ENCODE measurements around the gene CAP2.

The CAP2 gene

DNA sequence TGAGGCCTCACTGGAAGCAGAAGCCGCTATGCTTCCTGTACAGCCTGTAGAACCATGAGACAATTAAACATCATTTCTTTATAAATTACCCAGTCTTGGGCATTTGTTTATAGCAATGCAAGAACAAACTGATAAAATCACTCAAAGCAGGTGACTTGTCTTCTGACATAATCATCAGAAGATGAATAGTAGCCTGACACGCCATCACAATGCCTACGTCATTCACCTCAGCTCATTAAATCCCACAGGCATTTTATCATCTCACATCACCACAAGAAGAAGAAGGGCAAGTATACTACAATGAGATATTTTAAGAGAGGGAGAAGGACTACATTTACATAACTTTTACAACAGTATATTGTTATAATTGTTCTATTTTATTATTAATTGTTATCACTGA, 3.1 kb upstream of the CAP2 start:
- Histone ChIP-seq H2BK5ac (ENCODE audit: low read depth, low read length, poor library complexity, severe bottlenecking) (no peak overlapping the region), H4K8ac (ENCODE audit: low read length) (no peak overlapping the region), H3K18ac (ENCODE audit: low read depth in 1 of 2, low read length in 2 of 2) (no peak overlapping the region), H2BK15ac (ENCODE audit: low read depth, poor library complexity, severe bottlenecking) (no peak overlapping the region), H3K14ac (ENCODE audit: low read length in 2 of 2) (no peak overlapping the region), H3K23ac (ENCODE audit: low read length in 2 of 2) (no peak overlapping the region), H3K4ac (ENCODE audit: low read depth in 1 of 2, low read length in 2 of 2) (no peak overlapping the region), H3K4me1 (ENCODE audit: control insufficient read depth, insufficient read depth, low read depth, low read length) (no peaks in the 10 kb centered on the region), H3K4me2 (ENCODE audit: low read length, poor library complexity, severe bottlenecking) (no peak overlapping the region), H2BK120ac (ENCODE audit: low read depth, low read length) (no peak overlapping the region), H2BK12ac (ENCODE audit: low read length in 2 of 2) (no peak overlapping the region), H3K4me3 (ENCODE audit: insufficient read depth in 1 of 2, low read depth in 1 of 2, low read length in 2 of 2) (no peak overlapping the region), H3K27ac (ENCODE audit: low read length, poor library complexity, severe bottlenecking) (no peak overlapping the region), H3K9ac (ENCODE audit: low read length) (no peak overlapping the region), H4K91ac (ENCODE audit: low read length) (no peak overlapping the region), H3K79me1 (replicated peaks; ENCODE audit: low read length, poor library complexity, severe bottlenecking) (no peaks in the 10 kb centered on the region), H3K9me3 (ENCODE audit: control insufficient read depth, low read length) (no peaks in the 10 kb centered on the region), H2AFZ (ENCODE audit: low read depth, low read length) (no peak overlapping the region), H2AK5ac (ENCODE audit: low read length, severe bottlenecking) (no peak overlapping the region), H3K36me3 (ENCODE audit: control insufficient read depth in 1 of 2, insufficient read depth in 2 of 2, low read depth in 1 of 2, low read length in 2 of 2) (no peaks in the 10 kb centered on the region), H3K27me3 (ENCODE audit: control insufficient read depth in 1 of 2, insufficient read depth in 1 of 2, low read length in 2 of 2) (peaks cover 0 to 12% of the 10 kb centered on the region in 2 experiments)
- DNase-seq, result no peak
- 100% methylated on average over 3 of the region's 3 CpGs for WGBS

DNA sequence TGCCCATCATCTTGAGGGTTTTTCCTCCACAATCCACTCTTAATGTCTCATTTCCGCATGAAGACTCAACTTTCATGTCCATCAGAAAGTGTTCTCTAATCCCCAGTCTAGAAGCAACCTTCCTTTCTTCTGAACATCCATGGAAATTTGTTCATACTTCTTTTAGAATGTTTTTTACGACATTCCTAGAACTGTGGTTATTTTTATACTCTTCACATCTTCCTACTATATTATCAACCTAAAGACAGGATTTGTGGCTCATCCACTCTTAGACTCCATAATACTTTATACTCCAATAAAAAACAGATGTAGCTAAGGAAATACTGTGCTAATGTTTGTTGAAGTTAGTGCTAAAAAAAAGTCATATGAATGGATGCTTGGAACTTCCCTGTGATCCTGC, 1.4 kb upstream of the CAP2 start:
- Histone ChIP-seq H2AFZ (ENCODE audit: low read depth, low read length) (no peak overlapping the region), H3K9me3 (ENCODE audit: control insufficient read depth, low read length) (no peaks in the 10 kb centered on the region), H2BK12ac (ENCODE audit: low read length in 2 of 2) (no peak overlapping the region), H2AK5ac (ENCODE audit: low read length, severe bottlenecking) (no peak overlapping the region), H4K8ac (ENCODE audit: low read length) (no peak overlapping the region), H3K14ac (ENCODE audit: low read length in 2 of 2) (no peak overlapping the region), H3K4me2 (ENCODE audit: low read length, poor library complexity, severe bottlenecking) (no peak overlapping the region), H2BK15ac (ENCODE audit: low read depth, poor library complexity, severe bottlenecking) (no peak overlapping the region), H4K91ac (ENCODE audit: low read length) (no peak overlapping the region), H3K4me1 (ENCODE audit: control insufficient read depth, insufficient read depth, low read depth, low read length) (no peaks in the 10 kb centered on the region), H3K4ac (ENCODE audit: low read depth in 1 of 2, low read length in 2 of 2) (no peak overlapping the region), H3K4me3 (ENCODE audit: insufficient read depth in 1 of 2, low read depth in 1 of 2, low read length in 2 of 2) (no peak overlapping the region), H2BK5ac (ENCODE audit: low read depth, low read length, poor library complexity, severe bottlenecking) (no peak overlapping the region), H3K27me3 (ENCODE audit: control insufficient read depth in 1 of 2, insufficient read depth in 1 of 2, low read length in 2 of 2) (peaks cover 0 to 12% of the 10 kb centered on the region in 2 experiments), H3K79me1 (replicated peaks; ENCODE audit: low read length, poor library complexity, severe bottlenecking) (peaks cover 1% of the 10 kb centered on the region), H3K27ac (ENCODE audit: low read length, poor library complexity, severe bottlenecking) (no peak overlapping the region), H2BK120ac (ENCODE audit: low read depth, low read length) (no peak overlapping the region), H3K23ac (ENCODE audit: low read length in 2 of 2) (no peak overlapping the region), H3K18ac (ENCODE audit: low read depth in 1 of 2, low read length in 2 of 2) (no peak overlapping the region), H3K36me3 (ENCODE audit: control insufficient read depth in 1 of 2, insufficient read depth in 2 of 2, low read depth in 1 of 2, low read length in 2 of 2) (no peaks in the 10 kb centered on the region), H3K9ac (ENCODE audit: low read length) (no peak overlapping the region)
- DNase-seq, result no peak
- 98% methylated on average over 2 of the region's 2 CpGs for WGBS

DNA sequence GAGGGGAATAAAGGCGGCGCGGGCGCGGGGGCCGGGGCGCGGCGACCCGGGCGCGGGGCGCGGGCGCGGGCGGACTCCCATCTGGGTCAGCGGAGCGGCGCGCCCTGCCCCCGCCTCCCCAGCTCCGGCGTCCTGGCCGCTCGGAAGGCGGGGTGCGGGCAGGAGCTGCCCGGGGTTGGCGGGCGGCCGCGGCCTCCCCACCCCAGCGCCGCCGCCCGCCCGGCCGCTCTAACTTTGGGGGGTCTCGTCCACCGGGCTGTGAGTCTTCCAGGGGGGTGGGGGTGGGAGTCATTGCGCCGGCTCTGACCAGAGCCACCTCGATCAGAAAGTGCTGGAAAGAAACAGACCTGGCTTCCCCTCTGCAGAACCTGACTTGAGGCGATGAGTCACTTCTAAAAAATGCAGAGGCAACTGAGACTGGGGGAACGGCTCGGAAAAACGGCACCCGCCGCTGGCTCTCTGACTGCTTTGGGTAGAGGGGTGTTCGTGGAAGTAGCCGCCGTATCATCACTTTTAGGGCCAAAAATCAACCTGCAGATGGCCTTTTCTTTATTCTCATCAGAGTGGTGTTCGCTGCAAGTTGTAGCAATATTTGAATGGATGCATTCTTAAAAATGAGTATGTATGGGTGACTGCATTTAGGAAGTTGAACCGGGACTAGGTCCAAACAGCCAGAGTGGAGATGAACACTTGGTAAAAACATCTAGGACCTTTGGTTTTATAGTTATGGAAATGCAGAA, 667 bp downstream of the CAP2 start:
- peak overlapping the region; percentile 24 for H2AFZ ChIP-seq (ENCODE audit: low read depth, low read length)
- no peaks in the 10 kb centered on the region for H3K36me3 ChIP-seq (ENCODE audit: control insufficient read depth in 1 of 2, insufficient read depth in 2 of 2, low read depth in 1 of 2, low read length in 2 of 2)
- H3K23ac ChIP-seq (ENCODE audit: low read length in 2 of 2), result no peak overlapping the region
- H4K91ac ChIP-seq (ENCODE audit: low read length), result peak overlapping the region; percentile 85
- H3K9ac ChIP-seq (ENCODE audit: low read length), result peak overlapping the region; percentile 54
- H2BK12ac ChIP-seq (ENCODE audit: low read length in 2 of 2), result no peak overlapping the region
- H2BK120ac ChIP-seq (ENCODE audit: low read depth, low read length), result peak overlapping the region; percentile 98
- H3K4me2 ChIP-seq (ENCODE audit: low read length, poor library complexity, severe bottlenecking), result peak overlapping the region; percentile 31
- peak overlapping the region; percentile 86 for H3K27ac ChIP-seq (ENCODE audit: low read length, poor library complexity, severe bottlenecking)
- peak overlapping the region; percentile 69 for H4K8ac ChIP-seq (ENCODE audit: low read length)
- H3K14ac ChIP-seq (ENCODE audit: low read length in 2 of 2), result no peak overlapping the region
- H2BK15ac ChIP-seq (ENCODE audit: low read depth, poor library complexity, severe bottlenecking), result peak overlapping the region; percentile 82
- H3K79me1 ChIP-seq (replicated peaks; ENCODE audit: low read length, poor library complexity, severe bottlenecking), result peaks cover 7% of the 10 kb centered on the region
- no peak overlapping the region for H2AK5ac ChIP-seq (ENCODE audit: low read length, severe bottlenecking)
- no peaks in the 10 kb centered on the region for H3K9me3 ChIP-seq (ENCODE audit: control insufficient read depth, low read length)
- peak overlapping the region; percentile 59 to 71 for H3K18ac ChIP-seq (ENCODE audit: low read depth in 1 of 2, low read length in 2 of 2)
- H3K4me1 ChIP-seq (ENCODE audit: control insufficient read depth, insufficient read depth, low read depth, low read length), result no peaks in the 10 kb centered on the region
- DNase-seq, result peak; percentile 81
- H3K4ac ChIP-seq (ENCODE audit: low read depth in 1 of 2, low read length in 2 of 2), result peak overlapping the region in 1 of 2 experiments; percentile 21
- H3K27me3 ChIP-seq (ENCODE audit: control insufficient read depth in 1 of 2, insufficient read depth in 1 of 2, low read length in 2 of 2), result peaks cover 0 to 12% of the 10 kb centered on the region in 2 experiments
- WGBS, result under 1% methylated on average over 45 of the region's 55 CpGs
- peak overlapping the region; percentile 71 to 77 for H3K4me3 ChIP-seq (ENCODE audit: insufficient read depth in 1 of 2, low read depth in 1 of 2, low read length in 2 of 2)
- H2BK5ac ChIP-seq (ENCODE audit: low read depth, low read length, poor library complexity, severe bottlenecking), result peak overlapping the region; percentile 67

DNA sequence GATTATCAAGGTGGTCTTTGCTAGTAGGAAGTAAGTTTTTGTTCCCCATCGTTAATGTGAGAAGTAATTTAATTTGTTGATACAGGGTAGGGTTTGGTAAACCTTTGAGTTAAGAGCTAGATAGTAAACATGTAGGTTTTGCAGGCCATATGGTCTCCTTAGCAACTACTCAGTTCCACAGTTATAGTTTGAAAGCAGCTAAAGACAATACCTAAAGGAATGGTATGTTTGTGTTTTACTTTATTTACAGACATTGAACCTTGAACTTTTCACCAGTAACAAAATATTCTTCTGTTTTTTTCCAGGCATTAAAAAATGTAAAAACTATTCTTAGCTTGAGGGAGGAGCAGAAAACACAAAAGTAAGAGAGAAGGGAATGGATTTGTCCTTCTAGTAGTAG, 1.7 kb downstream of the CAP2 start:
- Histone ChIP-seq H3K9me3 (ENCODE audit: control insufficient read depth, low read length) (no peaks in the 10 kb centered on the region), H2BK5ac (ENCODE audit: low read depth, low read length, poor library complexity, severe bottlenecking) (no peak overlapping the region), H3K79me1 (replicated peaks; ENCODE audit: low read length, poor library complexity, severe bottlenecking) (peaks cover 11% of the 10 kb centered on the region), H3K4ac (ENCODE audit: low read depth in 1 of 2, low read length in 2 of 2) (no peak overlapping the region), H4K8ac (ENCODE audit: low read length) (no peak overlapping the region), H2AK5ac (ENCODE audit: low read length, severe bottlenecking) (no peak overlapping the region), H3K9ac (ENCODE audit: low read length) (no peak overlapping the region), H2BK12ac (ENCODE audit: low read length in 2 of 2) (no peak overlapping the region), H2AFZ (ENCODE audit: low read depth, low read length) (no peak overlapping the region), H2BK120ac (ENCODE audit: low read depth, low read length) (no peak overlapping the region), H3K4me3 (ENCODE audit: insufficient read depth in 1 of 2, low read depth in 1 of 2, low read length in 2 of 2) (no peak overlapping the region), H3K23ac (ENCODE audit: low read length in 2 of 2) (no peak overlapping the region), H3K4me2 (ENCODE audit: low read length, poor library complexity, severe bottlenecking) (no peak overlapping the region), H4K91ac (ENCODE audit: low read length) (no peak overlapping the region), H3K4me1 (ENCODE audit: control insufficient read depth, insufficient read depth, low read depth, low read length) (no peaks in the 10 kb centered on the region), H3K36me3 (ENCODE audit: control insufficient read depth in 1 of 2, insufficient read depth in 2 of 2, low read depth in 1 of 2, low read length in 2 of 2) (no peaks in the 10 kb centered on the region), H3K27ac (ENCODE audit: low read length, poor library complexity, severe bottlenecking) (no peak overlapping the region), H3K27me3 (ENCODE audit: control insufficient read depth in 1 of 2, insufficient read depth in 1 of 2, low read length in 2 of 2) (peaks cover 0 to 12% of the 10 kb centered on the region in 2 experiments), H3K14ac (ENCODE audit: low read length in 2 of 2) (no peak overlapping the region), H2BK15ac (ENCODE audit: low read depth, poor library complexity, severe bottlenecking) (no peak overlapping the region), H3K18ac (ENCODE audit: low read depth in 1 of 2, low read length in 2 of 2) (no peak overlapping the region)
- no peak for DNase-seq
- 81% methylated on average over 1 of the region's 1 CpG for WGBS
